Activated B cell treated with CpG ODN at 0.5 μM for 24 hours (primary cell): ENCODE measurements around the gene RNU5D-1. TPM values are rescaled to one million over a fixed set of nuclear protein-coding genes. Genes with fewer than 3 reads are reported as not detected.

Experiments used
- ATAC-seq: fragments of 200-7000 bp; cut with Tn5 transposase; one replicate; pipeline ENCODE4 v1.10.0; 2021; ENCODE audit warnings: low read depth, mild to moderate bottlenecking, moderate library complexity
- CTCF ChIA-PET: fragments of 350-600 bp; sonication (Branson Sonifier 250); formaldehyde crosslinking; loops from one replicate; lab custom pipeline; 2021; ENCODE audit warnings: antibody characterized with exemption; lab: Charles Lee
- POLR2A ChIA-PET: fragments of 350-600 bp; sonication (Branson Sonifier 250); formaldehyde crosslinking; loops from one replicate; lab custom pipeline; 2021; ENCODE audit warnings: antibody characterized with exemption; lab: Charles Lee
- DNase-seq: peaks from one replicate; pipeline ENCODE4 v3.0.0; 2022
- H3K27ac Mint-ChIP-seq: one replicate; pipeline ENCODE4 v1.8.0; 2020; ENCODE audit warnings: mixed read lengths
- H3K27me3 Mint-ChIP-seq: one replicate; pipeline ENCODE4 v1.8.0; 2021; ENCODE audit warnings: mixed read lengths
- H3K36me3 Mint-ChIP-seq: one replicate; pipeline ENCODE4 v1.8.0; 2021; ENCODE audit warnings: low read depth, mixed read lengths
- H3K4me1 Mint-ChIP-seq: one replicate; pipeline ENCODE4 v1.8.0; 2021; ENCODE audit warnings: mixed read lengths
- H3K4me3 Mint-ChIP-seq: one replicate; pipeline ENCODE4 v1.8.0; 2020; ENCODE audit warnings: mild to moderate bottlenecking, mixed read lengths
- H3K9me3 Mint-ChIP-seq: one replicate; pipeline ENCODE4 v1.8.0; 2020; ENCODE audit warnings: mixed read lengths
- CTCF ChIP-seq: fragments of 200-600 bp; IDR thresholded peaks from one replicate; pipeline ENCODE4 v1.8.0; 2022; ENCODE audit warnings: antibody characterized with exemption, mild to moderate bottlenecking
- intact Hi-C: fragments of 100-400 bp; cut with micrococcal nuclease; formaldehyde crosslinking; loops from one replicate; pipeline ENCODE4 v1.15.1; 2024
- total RNA-seq: library from RNA; stranded (reverse); gene quantifications from 2 replicates; pipeline ENCODE4 v1.2.3, GENCODE V29; 2022

RNU5D-1 gene
- total RNA-seq, 1 donor from 2014 or later, result not detected

GRCh38 chr1:44723064-44723463 lies 7.9 kb downstream of the RNU5D-1 start:
- H3K27ac Mint-ChIP-seq, result peak overlapping the region; percentile 88
- ChIA-PET CTCF (interaction anchor here (0.9 kb wide), 1 partner anchor 9 kb away, joined by 3 read pairs; no protein-coding TSS in a partner anchor), POLR2A (interaction anchor here (0.7 to 6.1 kb wide), 18 partner anchors 8 to 777 kb away, joined by 3 to 516 read pairs (median 22); partner anchors contain the start of genes BEST4, BTBD19, DYNLT4 and EIF2B3)
- TF ChIP-seq CTCF, result no peak
- ATAC-seq (no peak), DNase-seq (no peak)
- no peaks in the 10 kb centered on the region for H3K36me3 Mint-ChIP-seq
- no peaks in the 10 kb centered on the region for H3K27me3 Mint-ChIP-seq
- intact Hi-C loops, result loop anchor here (2.0 to 5.0 kb wide), 4 partner anchors 52 to 964 kb away; partner anchors contain the start of genes GPBP1L1, NASP, RPS8 and TESK2
- H3K9me3 Mint-ChIP-seq, result no peaks in the 10 kb centered on the region
- H3K4me1 Mint-ChIP-seq, result peaks cover 71% of the 10 kb centered on the region
- peak overlapping the region; percentile 74 for H3K4me3 Mint-ChIP-seq

GRCh38 chr1:44721485-44722361 lies 9.2 kb downstream of the RNU5D-1 start:
- ChIA-PET CTCF (interaction anchor here (0.6 to 1.5 kb wide), 9 partner anchors 9 to 582 kb away, joined by 3 to 21 read pairs (median 3); partner anchors contain the start of genes HECTD3 and RNU5D-1), POLR2A (interaction anchor here (0.5 to 6.1 kb wide), 82 partner anchors 9 to 1996 kb away, joined by 3 to 516 read pairs (median 5); partner anchors contain the start of genes AKR1A1, ARMH1, BEST4 and BTBD19)
- peaks cover 76% of the 10 kb centered on the region for H3K4me1 Mint-ChIP-seq
- H3K4me3 Mint-ChIP-seq, result peak overlapping the region; percentile 47
- no peaks in the 10 kb centered on the region for H3K9me3 Mint-ChIP-seq
- ATAC-seq (peak; percentile 80), DNase-seq (peak; percentile 61)
- H3K27me3 Mint-ChIP-seq, result no peaks in the 10 kb centered on the region
- H3K27ac Mint-ChIP-seq, result peak overlapping the region; percentile 99
- intact Hi-C loops, result loop anchor here (1.0 to 5.0 kb wide), 10 partner anchors 8 to 966 kb away; partner anchors contain the start of genes ARMH1, EIF2B3, GPBP1L1 and NASP
- TF ChIP-seq CTCF, result no peak
- no peaks in the 10 kb centered on the region for H3K36me3 Mint-ChIP-seq

- Mint-ChIP-seq H3K4me3 (no peak overlapping the region), H3K4me1 (peaks cover 79% of the 10 kb centered on the region), H3K36me3 (no peaks in the 10 kb centered on the region), H3K27me3 (no peaks in the 10 kb centered on the region), H3K27ac (peak overlapping the region; percentile 99), H3K9me3 (no peaks in the 10 kb centered on the region)
- POLR2A ChIA-PET, result interaction anchor here (0.7 to 9.8 kb wide), 12 partner anchors 7 to 1163 kb away, joined by 7 to 232 read pairs (median 84); partner anchors contain the start of genes BEST4, BTBD19, DYNLT4 and PLK3
- no peak for ATAC-seq
- CTCF ChIA-PET, result interaction anchor here (1.1 kb wide), 1 partner anchor 11 kb away, joined by 4 read pairs; the partner anchor contains the start of gene RNU5D-1
- DNase-seq, result no peak
- TF ChIP-seq CTCF, result no peak
- intact Hi-C loops, result loop anchor here (2.0 to 5.0 kb wide), 4 partner anchors 267 to 967 kb away; partner anchors contain the start of genes EIF2B3, GPBP1L1, NASP and TESK2
Measured at GRCh38 chr1:44720281-44720680, 10.7 kb downstream of the RNU5D-1 start.

GRCh38 chr1:44719318-44719717 lies 11.7 kb downstream of the RNU5D-1 start:
- Mint-ChIP-seq H3K27ac (peak overlapping the region; percentile 30), H3K4me3 (no peak overlapping the region), H3K36me3 (no peaks in the 10 kb centered on the region), H3K9me3 (no peaks in the 10 kb centered on the region), H3K4me1 (peaks cover 84% of the 10 kb centered on the region), H3K27me3 (no peaks in the 10 kb centered on the region)
- DNase-seq, result no peak
- CTCF ChIA-PET, result interaction anchor here (8.3 kb wide), 1 partner anchor 9 kb away, joined by 54 read pairs; the partner anchor contains the start of gene RNU5D-1
- TF ChIP-seq CTCF, result no peak
- ATAC-seq, result no peak
- POLR2A ChIA-PET, result interaction anchor here (0.7 to 9.8 kb wide), 7 partner anchors 11 to 1164 kb away, joined by 3 to 114 read pairs (median 7); partner anchors contain the start of genes RNU5D-1 and RPS8
- intact Hi-C loops, result no loop called here
